HG03457 (cell line): ENCODE measurements around the gene RELL1.

Experiments used
- ATAC-seq: cut with Tn5 transposase; IDR thresholded peaks from one replicate; pipeline ENCODE4 v1.9.1; 2021; ENCODE audit warnings: moderate number of reproducible peaks; ENCODE audit not compliant: unreplicated experiment

Gene RELL1

DNA sequence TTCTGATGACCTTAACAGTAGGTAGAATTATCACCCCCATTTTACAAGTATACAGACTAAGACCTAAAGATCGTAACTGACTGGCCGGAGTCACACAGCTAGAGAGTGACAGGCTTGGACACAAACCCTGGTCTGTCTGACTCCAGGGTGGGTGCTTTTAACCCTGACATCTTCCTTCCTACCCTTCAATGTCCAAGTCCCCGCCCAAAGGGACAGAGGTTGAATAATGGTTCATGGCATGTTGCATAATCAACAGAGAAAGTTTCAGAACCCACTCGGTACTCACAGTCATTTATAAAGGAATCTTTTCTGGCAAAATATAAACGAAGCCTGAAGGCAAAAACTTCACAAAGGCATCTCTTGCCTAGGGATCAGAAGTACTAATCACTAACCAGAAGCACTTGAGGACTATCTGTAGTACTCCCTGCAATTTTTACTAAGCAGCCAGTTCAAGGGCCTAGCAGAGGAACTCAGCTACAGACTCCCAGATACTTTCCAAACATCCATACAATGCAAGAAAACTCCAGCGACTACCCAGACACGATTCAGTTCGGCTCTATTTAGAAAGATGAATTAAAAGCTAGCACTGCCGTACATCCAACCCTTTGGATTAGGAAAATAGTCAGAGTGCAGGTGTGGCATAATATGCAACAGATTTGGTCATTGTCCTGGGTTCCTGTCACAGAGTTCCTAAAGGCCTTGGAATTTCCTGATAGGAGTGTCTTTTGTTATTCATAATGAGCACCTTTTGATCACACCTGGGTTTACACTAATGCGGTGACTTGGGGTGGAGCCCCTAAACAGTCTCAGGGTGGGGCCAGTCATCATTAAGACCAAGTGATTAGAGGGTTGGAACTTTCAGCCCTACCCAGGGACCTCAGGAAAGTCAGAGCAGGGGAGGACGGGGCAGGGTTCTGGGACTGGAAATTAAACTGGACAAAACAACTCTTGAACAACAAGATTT, 44.0 kb downstream of the RELL1 start:
- no peak for ATAC-seq

- no peak for ATAC-seq
Measured at GRCh38 chr4:37641352-37641751, 44.8 kb downstream of the RELL1 start.

DNA sequence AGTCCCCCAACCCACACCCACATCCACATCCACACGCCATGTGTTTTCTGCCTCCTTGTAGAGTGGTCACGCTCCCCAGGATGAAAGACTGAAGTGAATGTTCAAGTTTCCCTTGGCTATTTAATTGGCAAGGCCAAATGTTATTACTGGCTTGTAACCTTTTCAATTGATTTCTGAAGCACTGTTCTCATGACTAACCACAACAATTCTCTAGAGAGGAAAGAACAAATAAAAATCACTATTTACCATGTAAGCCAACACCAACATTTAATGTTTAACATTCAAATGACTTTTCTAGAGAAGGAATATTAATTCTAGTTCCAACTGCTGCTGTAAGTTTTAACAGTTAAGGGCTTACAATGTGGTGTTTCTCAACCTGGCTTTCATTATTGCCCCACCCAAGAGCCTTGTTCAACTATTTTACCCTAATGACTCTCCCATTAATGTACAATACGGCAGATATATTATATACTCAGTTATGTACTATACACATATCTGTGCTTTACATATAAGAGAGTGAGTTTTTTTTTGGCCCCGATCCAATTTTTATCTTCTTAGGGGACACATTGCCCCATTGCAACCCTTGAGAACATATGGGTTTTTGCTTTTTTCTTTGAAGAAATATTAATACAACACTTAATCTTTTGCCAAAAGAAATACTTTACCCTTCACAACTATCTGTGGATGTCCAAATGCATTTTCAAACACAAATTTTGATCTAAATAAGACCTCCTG, 46.5 kb downstream of the RELL1 start:
- no peak for ATAC-seq

GRCh38 chr4:37635155-37635554, 51.0 kb downstream of the RELL1 start:
- no peak for ATAC-seq

DNA sequence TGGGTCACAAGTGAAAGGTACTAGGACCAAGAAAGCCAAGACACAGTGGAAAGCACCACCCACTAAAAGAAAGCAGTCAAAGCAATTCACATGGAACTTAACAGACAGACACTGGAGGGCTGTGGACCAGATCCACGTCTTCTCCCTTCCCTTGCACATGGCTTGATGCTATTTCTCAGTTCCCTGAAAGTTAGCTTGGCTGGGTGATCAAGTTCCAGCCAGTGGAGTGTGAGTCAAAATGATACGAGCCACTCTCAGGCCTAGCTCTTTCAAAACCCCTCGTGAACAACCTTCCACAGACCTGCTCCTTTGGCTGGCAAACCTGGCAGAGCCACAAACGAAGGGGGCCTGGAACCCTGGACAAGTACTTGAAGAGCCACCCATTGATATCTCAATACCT, 52.0 kb downstream of the RELL1 start:
- no peak for ATAC-seq

GRCh38 chr4:37632836-37633235, 53.3 kb downstream of the RELL1 start:
- no peak for ATAC-seq

- no peak for ATAC-seq
Measured at GRCh38 chr4:37631551-37631950, 54.6 kb downstream of the RELL1 start.

GRCh38 chr4:37629713-37630112, 56.5 kb downstream of the RELL1 start:
- ATAC-seq, result no peak

- ATAC-seq, result no peak
Measured at GRCh38 chr4:37628977-37629609, 57.1 kb downstream of the RELL1 start.

DNA sequence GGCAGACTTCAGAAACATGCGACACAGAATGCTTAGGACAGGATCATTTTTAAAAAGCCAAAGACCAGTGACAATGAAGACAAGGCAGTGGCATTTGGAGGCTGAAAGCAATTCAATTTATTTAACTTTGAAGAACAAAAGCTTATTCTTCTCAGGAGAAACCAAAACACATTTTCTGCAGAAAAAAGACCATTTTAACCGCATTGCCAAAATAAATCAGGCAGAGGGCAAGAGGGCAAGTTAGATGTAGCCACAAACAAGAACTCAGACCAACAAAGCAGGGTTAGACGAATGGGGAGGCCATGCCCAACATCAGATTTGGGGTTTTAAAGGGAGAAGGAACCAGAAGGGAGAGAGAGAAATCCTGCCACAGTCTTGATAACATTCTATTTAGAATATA, 58.9 kb downstream of the RELL1 start:
- no peak for ATAC-seq

DNA sequence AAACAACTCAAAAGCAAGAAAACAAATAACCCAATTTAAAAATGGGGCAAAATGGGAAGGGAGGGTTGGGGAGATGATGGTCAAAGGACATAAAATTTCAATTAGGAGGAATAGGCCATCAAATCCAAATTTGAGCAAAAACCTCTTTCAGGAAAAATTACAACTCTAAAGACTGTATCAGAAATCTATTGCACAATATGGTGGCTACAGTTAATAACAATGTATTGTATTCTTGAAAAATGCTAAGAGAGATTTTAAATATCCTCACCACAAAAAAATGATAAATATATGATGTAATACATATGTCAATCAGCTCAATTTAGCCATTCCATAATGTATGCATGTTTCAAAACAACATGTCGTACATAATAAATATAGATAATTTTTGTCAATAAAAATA, 60.7 kb downstream of the RELL1 start:
- no peak for ATAC-seq

DNA sequence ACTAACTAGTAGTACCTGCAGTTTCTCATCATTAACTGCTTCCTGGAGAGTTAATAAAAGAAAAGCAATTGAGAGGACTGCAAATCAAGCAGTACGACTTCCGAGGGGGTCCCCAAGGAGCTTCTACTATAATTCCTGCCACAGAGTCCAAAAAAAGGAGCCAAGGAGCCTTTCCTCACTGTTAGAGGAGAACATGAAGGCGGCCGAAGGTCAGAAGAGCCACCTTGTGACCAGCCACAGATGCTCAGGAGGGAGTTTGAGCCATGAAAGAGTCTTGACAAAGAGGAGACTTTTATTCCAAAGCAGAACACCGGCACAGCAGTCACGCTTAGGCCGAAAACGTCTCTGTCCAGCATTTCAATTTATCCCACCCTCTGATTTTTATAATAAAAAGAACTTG, 62.2 kb downstream of the RELL1 start:
- ATAC-seq, result no peak

- no peak for ATAC-seq
Measured at GRCh38 chr4:37623125-37623524, 63.1 kb downstream of the RELL1 start.

- ATAC-seq, result no peak
Measured at GRCh38 chr4:37620176-37620575, 66.0 kb downstream of the RELL1 start.

GRCh38 chr4:37615720-37616063, 70.5 kb downstream of the RELL1 start:
- ATAC-seq, result no peak

DNA sequence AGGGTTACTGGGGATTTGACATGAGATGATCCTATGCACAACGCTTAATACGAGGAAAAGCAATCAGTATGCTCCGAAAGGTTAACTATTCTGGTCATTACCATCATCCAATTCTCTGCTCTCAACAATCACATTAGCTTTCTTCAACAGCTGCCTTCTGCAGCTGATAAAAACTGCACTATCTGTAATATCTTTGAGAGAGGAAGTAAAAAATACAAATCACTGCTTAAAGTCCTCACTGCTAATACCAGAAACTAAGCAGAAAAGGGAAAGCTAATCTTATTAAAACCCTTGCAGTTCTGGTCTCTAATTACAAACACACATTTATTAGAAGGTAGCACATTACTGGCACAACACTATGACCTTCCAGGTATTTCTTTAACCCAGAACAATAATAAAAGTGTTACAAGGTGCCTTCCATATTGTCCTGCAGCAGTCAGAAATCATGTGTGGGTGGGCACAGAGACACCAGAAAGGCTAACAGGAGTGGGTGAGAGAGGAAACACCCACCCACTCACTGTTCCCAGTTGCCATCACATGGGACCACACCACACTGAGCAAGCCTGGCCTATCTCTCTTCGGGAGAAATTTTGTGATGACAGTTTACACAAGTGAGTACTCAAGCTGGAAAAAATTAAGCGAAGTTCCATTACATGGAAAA, 71.0 kb downstream of the RELL1 start:
- ATAC-seq, result no peak

GRCh38 chr4:37612811-37613210, 73.4 kb downstream of the RELL1 start:
- ATAC-seq, result no peak

- ATAC-seq, result no peak
Measured at GRCh38 chr4:37609626-37610025, 76.5 kb downstream of the RELL1 start.

- no peak for ATAC-seq
Measured at GRCh38 chr4:37607018-37607417, 79.2 kb downstream of the RELL1 start.

DNA sequence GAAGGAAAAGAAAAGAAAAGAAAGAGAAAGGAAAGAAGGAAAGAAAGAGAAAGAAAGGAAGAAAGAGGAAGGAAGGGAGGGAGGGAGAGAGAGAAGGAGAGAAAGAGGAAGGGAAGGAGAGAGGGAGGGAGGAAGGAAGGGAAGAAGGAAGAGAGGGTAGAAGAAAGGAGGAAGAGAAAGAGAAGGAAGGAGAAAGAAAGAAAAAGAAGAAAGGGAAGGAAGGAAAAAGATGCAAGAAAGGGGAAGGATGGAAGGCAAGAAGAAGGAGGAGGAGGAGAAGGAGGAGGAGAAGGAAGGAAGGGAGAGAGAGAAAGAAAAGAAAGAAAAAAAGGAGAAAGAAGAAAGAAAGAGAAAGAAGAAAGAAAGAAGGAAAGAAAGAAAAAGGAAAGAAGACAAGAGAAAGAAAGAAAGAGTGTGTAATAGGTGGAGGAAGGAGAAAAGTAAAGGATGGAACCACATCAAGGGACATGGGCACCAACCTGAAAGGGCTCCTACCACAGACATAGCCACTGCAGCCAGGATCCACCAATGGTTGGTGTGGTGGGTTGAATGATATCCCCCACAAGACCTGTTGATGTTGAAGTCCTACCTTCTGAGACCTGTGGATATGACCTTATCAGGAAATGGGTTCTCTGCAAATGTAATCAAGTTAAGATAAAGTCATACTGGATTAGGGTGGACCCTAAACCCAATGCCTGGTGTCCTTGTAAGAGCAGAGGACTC, 80.2 kb downstream of the RELL1 start:
- ATAC-seq, result no peak

- no peak for ATAC-seq
Measured at GRCh38 chr4:37604461-37604860, 81.7 kb downstream of the RELL1 start.
